Testis (tissue), 2 donors: ENCODE results near the gene GRAP.
"Not testable (repeated sequence)": the region's sequence is repeated elsewhere in the genome, so short reads cannot be mapped to it uniquely, and the experiment has no call there.

Source experiments
- CTCF ChIP-seq, 3 experiments: fragments of 450-650 bp in 2 of 3; fragments of 200-600 bp in 1 of 3; sonication (generic) in 1 of 3; IDR thresholded peaks; one replicate each; pipeline ENCODE4 v1.5.1; 2016 to 2019; ENCODE audit warnings: antibody characterized with exemption in 3 of 3, mild to moderate bottlenecking in 2 of 3, moderate library complexity in 1 of 3
- POLR2A ChIP-seq: fragments of 450-650 bp; IDR thresholded peaks from one replicate; pipeline ENCODE4 v1.6.1; 2017; ENCODE audit warnings: antibody characterized with exemption, mild to moderate bottlenecking, moderate library complexity

- TF ChIP-seq POLR2A; CTCF (IDR thresholded peaks at IDR 0.05): not testable (repeated sequence)
Measured at GRCh38 chr17:19040350-19040749, 6.4 kb downstream of the GRAP start.
